OCI-M1 (cell line): Measurements from ENCODE around the gene SLC16A5.
"Not testable (repeated sequence)": the region's sequence is repeated elsewhere in the genome, so short reads cannot be mapped to it uniquely, and the experiment has no call there.

Experiments used
- DNase-seq: peaks from one replicate; lab custom pipeline; 2025; lab: John Stamatoyannopoulos, UW

SLC16A5 gene

DNA sequence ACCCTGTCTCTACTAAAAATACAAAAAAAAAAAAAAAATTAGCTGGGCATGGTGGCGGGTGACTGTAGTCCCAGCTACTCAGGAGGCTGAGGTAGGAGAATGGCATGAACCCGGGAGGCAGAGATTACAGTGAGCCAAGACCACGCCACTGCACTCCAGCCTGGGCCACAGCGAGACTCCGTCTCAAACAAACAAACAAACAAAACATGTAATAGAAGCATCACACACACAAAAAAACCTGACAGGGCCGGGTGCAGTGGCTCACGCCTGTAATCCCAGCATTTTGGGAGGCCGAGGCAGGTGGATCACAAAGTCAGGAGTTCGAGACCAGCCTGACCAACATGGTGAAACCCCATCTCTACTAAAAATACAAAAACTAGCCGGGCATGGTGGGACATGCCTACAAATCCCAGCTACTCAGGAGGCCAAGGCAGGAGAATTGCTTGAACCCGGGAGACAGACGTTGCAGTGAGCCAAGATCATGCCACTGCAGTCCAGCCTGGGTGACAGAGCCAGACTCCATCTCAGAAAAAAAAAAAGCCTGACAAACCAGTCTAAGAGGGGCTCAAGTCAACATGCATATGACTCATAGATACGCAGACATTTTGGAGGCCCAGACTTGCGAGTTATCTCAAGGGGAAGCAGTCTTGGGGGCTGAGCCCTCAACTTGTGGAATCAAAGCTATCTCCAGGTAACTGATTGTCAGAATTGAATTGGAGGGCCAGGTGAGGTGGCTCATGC is 46.0 kb downstream of the SLC16A5 start:
- not testable (repeated sequence) for DNase-seq

DNA sequence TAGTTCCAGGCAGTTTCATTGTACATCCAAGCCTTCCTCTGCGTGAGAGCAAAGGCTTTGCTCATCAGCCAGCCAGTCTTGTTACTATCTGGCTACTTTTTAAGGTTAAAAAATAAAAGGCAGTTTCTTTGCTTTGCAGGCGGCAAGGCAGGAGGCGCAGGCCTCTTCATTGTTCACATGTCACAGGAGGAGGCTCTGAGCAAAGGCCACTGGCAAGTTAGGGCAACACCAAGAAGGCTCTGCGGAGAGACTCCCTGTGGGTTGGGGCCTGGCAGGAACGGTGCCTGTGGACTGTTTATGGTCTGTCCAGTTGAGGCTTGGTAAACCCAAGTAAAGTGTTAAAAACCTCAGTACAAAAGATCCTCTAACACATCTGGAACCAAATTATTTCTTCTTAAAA is 47.7 kb downstream of the SLC16A5 start:
- DNase-seq: no peak

DNA sequence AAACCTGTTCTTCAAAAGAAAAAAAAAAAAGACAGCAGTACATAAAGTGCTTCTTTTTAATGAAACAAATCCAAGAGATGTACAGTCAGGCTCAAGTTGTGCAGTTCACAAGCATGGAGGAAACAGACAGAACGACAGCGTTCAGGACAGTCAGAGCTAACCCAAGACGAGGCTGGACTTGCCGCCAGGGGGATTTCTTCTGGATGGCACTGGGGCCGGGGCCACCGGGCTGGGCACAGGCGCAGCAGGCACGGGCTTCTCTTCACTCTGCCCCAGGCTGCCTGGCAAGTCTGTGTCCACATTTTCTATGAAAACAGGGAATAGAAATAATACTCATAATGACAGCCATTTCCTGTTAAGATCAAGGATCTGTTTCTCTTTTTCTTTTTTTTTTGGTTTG is 48.2 kb downstream of the SLC16A5 start:
- DNase-seq: no peak

DNA sequence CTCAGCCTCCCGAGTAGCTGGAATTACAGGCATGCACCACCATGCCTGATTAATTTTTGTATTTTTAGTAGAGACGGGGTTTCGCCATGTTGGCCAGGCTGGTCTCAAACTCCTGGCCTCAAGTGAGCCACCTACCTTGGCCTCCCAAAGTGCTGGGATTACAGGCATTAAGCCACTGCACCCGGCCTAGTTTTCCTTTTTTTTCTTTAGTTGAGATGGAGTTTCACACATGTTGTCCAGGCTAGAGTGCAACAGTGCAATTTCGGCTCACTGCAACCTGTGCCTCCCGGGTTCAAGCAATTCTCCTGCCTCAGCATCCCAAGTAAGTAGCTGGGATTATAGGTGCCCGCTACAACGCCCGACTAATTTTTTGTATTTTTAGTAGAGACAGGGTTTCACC is 50.0 kb downstream of the SLC16A5 start:
- DNase-seq: not testable (repeated sequence)

DNA sequence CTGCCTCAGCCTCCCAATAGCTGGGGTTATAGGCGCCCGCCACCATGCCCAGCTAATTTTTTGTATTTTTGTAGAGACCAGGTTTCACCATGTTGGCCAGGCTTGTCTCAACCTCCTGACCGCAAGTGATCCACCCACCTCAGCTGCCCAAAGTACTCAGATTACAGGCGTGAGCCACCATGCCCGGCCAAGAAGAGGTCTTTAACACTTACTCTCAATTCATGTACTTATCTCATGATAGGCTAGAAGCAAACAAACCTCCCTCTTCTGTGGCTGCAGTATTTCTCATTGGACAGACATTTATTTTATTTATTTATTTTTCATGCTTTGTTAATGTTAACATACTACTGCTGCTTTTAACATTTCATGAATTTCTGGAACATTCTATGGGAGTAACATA is 50.8 kb downstream of the SLC16A5 start:
- DNase-seq: no peak

DNA sequence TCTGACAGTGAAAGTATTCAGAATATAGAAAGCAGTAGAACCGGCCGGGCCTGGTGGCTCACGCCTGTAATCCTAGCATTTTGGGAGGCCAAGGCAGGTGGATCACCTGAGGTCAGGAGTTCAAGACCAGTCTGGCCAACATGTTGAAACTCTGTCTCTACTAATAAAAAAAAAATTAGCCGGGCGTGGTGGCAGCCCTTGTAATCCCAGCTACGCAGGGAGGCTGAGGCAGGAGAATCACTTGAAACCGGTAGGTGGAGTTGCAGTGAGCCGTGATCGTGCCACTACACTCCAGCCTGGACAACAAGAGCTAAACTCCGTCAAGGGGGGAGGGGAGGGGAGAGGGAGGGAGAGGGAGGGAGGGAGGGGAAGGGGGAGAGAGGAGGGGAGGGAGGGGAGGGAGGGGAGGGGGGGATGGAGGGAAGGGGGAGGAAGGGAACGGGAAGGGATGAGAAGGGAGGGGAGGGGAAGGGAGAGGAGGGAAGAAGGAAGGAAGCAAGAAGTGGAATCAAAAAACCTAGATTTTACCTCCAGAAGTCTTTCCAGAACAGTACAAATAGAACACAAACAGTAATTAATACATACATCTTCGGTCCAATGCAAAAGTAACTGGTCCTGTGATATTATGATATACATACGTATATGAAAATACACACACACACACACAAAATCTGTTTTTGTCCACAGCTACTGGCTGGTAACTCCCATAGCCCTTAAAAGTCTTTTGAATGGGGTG is 54.6 kb downstream of the SLC16A5 start:
- no peak for DNase-seq

DNA sequence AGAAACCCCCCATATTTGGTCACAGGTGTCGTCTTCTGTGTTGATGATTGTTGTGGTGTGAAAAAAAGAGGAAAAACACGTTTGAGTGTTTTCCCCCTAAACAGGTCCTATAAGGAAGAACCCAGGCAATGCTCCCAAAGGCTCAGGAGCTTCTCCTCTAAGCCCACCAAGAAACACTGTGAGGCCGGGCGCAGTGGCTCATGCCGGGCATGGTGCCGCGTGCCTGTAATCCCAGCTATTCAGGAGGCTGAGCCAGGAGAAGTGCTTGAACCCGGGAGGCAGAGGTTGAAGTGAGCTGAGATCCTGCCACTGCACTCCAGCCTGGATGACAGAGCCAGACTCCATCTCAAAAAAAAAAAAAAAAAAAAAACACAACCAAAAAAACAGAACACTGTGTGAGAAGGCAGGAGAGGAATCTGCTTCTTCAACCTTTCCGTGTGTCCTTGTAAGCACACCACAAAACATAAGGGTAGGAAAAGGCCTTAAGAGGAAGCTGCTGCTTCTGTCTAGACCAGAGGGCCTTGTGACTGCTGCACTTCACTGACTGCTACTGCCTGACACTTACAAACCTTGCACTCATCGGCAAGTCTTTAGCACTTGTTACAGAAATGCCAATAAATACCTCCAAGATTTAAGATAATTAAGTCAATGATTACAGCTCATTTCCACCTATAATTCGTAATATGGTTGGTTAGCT is 57.2 kb downstream of the SLC16A5 start:
- no peak for DNase-seq

DNA sequence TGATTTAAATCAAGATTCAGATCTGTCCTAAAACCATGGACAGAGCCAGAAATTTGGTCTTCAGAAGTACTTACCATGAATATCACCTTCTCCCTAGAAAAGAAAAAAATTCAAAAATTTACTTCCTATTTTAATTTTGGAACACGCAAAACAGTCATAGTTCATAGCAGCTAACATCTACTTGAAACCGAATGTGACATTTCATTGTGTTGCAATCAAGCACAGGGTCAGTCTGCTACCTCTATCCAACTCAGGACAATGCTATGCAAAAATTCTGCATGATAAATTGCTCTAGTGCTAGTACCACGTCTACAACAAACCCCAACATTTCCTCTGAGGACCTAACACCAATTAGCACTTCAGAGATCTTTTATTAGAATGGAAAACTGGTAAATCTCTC is 58.8 kb downstream of the SLC16A5 start:
- no peak for DNase-seq

DNA sequence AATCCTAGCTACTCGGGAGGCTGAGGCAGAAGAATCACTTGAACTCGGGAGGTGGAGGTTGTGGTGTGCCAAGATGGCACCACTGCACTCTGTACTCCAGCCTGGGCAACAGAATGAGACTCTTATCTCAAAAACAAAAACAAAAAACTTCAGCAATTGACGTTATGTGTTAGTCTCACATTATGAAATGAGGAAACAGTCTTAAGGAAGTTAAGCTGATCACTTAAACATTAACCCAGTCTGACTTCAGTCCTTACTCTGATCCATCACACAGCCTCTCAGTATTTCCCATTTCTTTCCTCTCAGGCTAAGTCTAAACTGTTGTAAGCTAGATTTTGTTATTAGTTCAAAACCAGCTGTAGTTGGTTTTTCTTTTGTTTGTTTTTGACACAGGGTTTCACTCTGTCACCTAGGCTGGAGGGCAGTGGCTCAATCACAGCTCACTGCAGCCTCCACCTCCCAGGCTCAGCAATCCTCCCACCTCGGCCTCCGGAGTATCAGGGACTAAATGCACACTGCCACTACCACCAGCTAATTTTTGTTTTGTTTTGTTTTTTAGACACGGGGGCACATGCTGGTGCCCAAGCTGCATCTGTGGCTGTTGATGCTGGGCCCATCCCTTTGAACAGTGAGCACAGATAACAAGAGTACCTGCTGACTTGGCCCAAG is 60.3 kb downstream of the SLC16A5 start:
- no peak for DNase-seq

DNA sequence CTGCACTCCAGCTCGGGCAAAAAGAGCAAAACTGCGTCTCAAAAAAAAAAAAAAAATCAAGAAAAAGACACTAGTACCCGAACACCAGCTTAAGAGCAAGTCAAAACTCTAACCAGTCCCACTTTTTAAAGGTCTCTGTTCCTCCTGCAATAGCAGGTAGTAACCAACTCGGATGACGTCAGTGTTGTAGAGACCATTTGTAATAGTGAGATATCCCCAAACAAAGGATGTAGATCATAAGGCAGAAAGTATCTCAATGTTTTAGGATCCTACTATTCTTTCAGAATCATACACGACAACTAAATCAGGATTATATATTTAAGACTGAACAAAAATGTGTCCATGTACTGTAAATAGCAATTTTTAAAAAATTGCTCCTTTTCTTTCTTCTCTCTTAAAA is 64.2 kb downstream of the SLC16A5 start:
- DNase-seq: peak; percentile 12

DNA sequence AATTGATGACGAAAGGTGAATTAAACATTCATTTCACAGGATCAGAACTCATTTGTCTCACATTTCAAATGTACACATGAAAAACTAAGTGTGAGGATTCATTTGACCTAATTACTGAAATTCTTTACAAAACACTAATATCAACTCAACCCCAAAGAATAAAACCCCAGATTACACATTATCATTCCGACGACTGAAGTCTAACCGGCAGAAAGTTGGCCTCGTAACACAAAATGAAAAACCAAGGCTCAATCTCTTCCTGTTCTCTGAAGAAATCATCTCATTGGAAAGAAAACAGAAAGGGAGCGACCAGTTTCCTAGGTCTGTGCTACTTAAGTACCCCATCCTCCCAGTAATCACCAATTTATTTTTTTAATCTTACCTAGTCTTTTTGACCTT is 64.8 kb downstream of the SLC16A5 start:
- no peak for DNase-seq

DNA sequence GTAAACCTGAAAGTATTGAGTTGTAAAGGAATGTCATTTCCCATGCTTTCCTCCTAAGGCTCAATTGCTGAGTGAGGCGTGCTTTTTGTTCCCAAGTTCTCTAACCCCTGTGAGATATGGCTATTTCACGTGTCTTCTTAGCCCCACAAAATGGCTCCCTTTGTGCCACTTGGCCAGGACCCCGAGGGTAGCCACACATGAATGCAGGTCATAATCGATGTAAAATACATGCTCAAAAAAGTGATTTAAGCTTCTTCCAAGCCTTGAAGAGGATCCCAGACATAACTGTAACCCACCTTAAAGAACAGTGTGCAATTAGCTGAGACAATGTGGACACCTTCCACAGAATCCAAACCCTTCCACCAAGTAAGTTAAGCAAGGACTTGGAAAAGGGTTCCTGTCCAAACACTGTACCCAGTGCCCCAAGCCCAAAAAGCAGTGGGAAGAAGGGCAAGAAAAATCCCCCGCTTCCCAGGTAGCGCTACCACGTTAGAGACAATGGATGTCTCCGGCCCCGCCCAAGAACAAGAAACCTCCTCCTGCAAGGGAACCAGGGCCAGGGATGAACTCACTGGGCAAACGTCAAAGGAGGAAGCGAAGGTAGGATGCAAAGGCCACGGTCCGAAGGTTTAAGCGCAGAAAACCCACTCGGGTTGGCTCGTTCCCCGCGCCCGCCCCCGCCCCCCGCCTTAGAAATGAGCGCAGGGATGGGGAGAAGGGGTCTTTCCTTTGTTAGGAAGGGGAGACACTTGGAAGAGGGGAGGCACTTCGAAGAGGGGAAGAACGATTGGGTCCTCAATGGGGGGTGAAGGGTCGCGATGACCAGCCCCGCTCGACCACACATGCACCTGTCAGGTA is 65.4 kb downstream of the SLC16A5 start:
- DNase-seq: peak; percentile 58

DNA sequence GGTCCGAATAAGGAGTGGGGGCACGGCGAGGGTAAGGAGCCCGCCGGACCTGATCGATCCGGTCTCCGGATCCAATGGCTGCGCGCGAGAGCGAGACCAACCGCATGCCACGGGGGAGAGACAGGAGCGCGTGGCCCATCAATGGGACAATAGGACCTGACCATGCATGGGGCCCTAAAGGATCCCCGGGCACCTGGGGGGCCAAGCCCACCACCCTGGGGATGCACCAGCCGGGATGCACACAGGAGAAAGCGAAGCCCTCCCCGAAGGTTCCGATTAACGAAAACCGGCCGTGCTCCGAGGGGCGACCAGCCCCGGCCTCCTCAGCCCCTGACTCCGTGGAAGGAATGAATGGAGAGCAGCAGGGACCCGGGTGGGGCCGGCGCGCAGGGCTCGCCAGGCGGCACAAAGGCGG is 66.0 kb downstream of the SLC16A5 start:
- peak; percentile 43 for DNase-seq

DNA sequence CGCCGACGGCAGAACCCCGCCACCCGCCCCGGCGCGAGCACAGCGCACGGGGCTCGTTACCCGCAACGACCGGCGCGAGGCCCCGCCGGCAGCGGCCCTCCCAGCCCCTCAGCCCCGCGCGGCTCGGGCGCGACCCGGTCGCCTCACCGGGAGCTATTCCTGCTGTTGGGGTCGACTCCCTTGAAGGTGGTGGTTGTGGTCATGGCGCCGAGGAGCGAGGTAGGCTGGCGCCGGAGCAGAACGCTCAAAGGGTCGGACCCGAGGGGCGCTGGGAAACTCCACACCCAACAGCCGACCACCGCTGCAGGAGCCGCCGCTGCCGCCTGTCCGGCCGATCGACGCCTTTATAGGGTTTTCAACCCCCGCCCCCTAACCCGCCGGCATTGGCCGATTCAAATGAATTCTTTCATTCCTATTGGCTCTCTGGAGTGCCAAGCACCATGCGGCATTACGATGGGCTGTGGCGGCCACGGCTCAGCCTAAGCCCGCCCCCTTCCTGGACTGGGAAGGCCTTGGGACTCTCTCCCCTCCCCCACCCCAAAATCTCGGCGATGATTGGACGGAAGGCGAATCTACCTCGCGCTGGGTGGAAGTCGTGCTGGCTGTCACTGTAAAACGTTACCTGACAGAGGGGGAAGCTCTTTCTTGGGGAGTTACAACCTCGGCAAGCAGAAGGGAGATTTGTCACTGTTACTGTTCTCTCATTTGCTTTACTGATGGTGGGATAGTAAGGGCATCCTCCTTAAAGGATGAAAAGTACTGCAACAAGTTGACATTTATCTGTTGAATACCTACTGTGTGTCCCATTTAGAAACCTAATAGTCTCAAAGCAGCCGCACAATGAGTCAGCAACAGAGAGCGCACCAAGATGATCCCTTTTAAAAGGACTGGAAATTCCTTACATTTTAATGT is 66.7 kb downstream of the SLC16A5 start, which contains the start of gene JPT1:
TSS of gene JPT1 (minus strand) at position 318 of the 912 bp plus-strand sequence. CDS start at position 203, 115 bp downstream.
- peak; percentile 99 for DNase-seq

DNA sequence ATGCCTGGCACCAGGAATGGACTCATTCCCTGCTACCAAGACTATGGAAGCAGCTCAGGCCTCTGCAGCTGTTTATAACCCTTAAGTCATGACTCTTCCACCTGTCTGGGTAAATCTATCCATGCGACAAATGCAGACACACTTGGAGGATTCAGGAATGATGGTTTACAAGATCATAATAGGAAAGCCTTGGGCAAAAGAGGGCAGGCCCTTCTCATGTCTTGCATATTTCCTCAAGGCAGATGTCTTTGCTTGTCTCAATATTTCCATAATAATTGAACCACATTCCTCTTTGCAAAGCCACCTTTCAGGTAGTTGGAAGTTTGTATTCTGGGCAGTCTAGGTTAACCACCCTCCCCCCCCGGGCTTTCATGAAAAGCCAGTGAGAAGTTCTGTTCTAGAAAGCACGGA is 67.4 kb downstream of the SLC16A5 start:
- DNase-seq: no peak
